Stimulated activated CD8-positive, alpha-beta memory T cell treated with anti-CD3 and anti-CD28 coated beads, Interleukin-12 subunit alpha, Interleukin-12 subunit beta, amount 100 ng/mL, for 24 hours (primary cell): ENCODE results near the gene MYOF.
"Not testable (repeated sequence)": the region's sequence is repeated elsewhere in the genome, so short reads cannot be mapped to it uniquely, and the experiment has no call there.

Experiments
- DNase-seq: peaks from one replicate; pipeline ENCODE4 v3.0.0-alpha.2; 2020; ENCODE audit errors: extremely low read depth

The MYOF gene

DNA sequence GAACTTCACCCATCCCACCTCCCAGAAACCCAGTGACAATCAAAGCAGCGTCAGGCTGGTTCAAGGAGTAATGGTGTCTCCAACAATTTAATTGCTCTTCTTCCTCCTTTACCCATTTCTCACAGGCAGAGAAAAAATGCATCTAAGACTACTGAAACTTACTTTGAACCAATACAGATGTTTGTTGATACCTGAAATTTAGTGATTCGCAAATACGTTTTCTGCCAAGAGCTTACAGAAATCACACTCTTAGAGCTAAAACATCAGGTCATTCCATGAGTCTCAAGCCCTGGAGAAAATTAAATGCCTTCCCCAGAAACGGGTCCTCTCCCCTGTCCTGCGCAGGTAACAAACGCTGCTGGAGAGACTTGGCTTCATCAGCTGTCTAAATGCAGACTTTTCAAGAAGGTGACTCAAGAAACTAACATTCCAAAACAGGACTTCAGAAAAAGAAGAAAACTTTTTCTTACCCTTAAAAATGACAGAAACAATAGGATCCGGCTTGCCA is 443 bp downstream of the MYOF start:
- DNase-seq: no peak

- no peak for DNase-seq
Measured at GRCh38 chr10:93478873-93479272, 3.3 kb downstream of the MYOF start.

- no peak for DNase-seq
Measured at GRCh38 chr10:93476756-93477155, 5.4 kb downstream of the MYOF start.

- DNase-seq: no peak
Measured at GRCh38 chr10:93475871-93476270, 6.3 kb downstream of the MYOF start.

- no peak for DNase-seq
Measured at GRCh38 chr10:93475227-93475626, 6.9 kb downstream of the MYOF start.

DNA sequence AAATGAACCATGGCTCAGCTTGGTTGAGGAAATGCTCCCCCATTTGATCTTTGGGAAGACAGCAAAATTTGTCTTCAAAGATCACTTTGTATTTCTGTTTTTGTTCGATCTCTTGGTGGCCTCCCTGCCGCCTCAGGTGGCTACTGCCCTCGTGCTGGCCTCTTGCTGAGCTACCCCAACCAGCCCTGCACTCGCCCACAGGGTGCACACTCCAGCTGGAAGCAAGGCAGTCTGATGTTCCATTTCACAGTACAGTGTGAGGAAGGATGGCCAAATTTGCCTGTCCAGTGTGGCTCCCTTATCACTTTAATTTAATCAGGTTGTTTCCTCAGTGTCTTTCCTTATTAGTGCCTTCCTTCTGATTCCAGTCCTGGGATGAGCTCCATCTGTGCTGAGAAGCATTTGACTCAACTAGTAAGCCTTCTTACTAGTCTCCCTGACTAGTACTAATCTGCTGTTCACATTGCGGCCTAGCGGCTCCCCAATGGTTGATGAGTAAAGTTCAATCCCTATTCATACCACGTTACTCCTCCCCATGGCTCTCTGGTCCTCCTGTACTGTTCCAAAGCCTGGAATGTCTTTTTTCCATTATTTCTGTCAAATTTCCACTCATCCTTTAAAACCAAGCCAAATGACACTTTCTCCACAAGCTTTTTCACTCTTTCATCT is 8.2 kb downstream of the MYOF start:
- no peak for DNase-seq

DNA sequence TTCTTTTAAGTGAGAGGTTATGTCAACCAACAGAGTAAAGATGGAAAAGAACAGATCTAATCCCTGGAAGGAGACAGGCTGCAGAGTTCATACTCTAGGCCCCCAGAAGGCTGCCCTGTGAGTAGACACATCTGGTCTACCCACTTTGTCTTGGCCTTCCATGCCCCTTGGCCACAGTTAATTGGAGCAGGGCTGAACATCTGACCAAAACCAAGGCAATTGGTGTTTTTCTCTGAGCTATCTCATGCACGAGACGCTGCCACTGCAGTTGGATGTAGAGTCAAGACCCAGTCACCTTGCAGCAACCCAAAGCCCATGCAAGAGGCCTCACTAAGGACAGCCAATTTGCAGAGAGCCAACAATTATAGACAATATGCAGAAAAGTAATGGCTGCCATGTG is 9.0 kb downstream of the MYOF start:
- no peak for DNase-seq

GRCh38 chr10:93471110-93471651 is 11.0 kb downstream of the MYOF start:
- no peak for DNase-seq

DNA sequence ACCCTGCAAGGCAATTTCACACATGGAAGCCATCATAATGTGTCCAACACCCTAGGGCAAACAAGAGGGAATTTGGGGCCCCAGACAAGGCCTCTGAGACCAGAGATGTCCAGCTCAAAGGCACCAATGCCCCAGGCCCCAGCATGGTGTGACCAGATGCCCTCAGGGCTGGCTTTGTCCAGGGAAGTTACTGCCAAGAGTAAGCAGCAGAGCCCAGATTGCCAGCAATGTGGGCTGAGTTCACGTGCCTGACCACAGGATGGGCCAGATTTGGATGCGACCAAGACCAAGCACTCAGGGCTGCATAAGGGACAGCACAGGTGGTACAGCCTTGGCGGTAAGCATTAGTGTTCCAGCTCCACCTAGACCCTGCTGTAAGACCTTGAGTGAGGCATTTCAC is 12.7 kb downstream of the MYOF start:
- no peak for DNase-seq

DNA sequence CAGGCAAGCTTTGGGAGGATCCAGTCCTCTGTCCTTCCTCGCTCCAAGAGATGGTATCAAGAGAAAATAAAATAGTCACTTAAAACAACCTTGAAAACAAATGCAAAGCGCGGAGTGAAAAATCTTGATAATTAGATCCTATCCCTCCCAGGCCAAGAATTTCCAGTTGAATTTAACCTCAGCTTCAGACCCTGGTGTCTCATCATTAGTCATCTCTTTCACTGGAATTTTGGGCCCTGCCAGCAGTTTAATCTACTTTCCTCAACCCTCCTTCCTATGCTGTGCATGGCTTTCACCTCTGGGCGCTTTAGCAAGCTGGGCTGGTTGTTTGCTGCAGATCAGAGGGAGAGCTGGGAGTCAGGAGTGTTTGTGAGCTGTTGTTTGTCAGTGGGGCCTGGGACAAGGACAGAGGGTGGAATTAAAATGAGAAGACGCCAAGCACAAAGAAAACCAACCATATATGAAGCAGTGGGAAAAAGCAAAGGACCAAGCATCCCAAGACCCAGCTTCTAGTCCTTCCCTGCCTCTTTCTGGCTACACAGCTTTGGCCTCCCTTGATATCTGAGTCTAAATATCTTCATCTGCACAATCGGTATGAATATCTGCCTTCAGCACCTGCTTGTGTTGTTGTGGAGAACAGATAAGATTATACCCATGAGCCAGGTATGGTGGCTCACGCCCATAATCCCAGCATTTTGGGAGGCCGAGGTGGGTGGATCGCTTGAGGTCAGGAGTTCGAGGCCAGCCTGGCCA is 13.5 kb downstream of the MYOF start:
- no peak for DNase-seq

DNA sequence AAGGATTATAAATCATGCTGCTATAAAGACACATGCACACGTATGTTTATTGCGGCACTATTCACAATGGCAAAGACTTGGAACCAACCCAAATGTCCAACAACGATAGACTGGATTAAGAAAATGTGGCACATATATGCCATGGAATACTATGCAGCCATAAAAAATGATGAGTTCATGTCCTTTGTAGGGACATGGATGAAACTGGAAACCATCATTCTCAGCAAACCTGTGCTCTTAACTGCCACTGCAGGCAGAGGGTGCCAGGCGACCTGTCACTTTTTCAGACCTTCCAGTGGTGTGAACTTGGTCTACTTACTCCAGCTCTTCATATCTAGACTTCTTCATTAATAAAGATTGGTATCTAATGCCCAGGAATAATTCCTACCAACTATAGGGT is 14.5 kb downstream of the MYOF start:
- not testable (repeated sequence) for DNase-seq

DNA sequence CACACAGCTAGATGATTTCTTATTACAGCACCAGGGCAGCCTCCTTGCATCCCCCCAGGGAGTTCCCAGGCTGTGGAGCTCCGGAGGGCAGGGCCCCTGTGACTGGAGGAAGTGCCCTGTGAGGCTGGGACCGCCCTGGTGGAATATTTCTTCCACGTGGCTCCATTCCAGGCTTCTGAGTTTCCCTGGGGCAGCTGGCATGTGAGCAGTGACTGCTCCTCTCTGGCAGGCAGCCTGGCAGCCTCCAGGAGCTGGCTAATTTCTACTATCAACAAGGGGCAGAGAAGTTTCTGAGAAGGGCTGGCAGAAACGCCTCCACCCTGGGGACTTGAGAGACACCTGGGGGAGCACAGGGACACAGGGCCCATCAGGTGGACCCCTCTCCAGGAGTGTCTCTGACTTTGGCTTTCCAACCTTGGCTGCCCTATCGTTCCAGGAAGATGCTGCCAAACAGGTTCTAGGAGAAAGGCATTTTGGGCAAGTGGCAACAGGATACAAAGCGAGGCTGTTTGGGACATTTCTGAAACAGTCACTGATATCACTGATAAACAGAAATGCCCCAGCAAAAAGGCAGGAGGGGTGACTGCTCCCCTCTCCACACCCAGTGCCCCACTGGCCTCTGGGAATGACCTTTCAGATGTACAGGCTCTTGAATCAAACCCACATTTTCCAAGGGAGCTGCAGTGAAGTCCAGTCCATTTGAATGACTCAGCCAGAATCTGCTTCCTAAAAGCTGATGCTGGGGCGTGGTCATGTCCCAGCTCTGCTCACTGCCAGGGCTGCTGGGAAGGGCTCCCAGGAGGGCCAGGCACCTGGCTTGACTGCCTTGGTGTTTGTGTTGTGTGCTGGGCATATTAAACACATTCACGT is 16.1 kb downstream of the MYOF start:
- DNase-seq: no peak

GRCh38 chr10:93464776-93465388 is 17.3 kb downstream of the MYOF start:
- DNase-seq: no peak

DNA sequence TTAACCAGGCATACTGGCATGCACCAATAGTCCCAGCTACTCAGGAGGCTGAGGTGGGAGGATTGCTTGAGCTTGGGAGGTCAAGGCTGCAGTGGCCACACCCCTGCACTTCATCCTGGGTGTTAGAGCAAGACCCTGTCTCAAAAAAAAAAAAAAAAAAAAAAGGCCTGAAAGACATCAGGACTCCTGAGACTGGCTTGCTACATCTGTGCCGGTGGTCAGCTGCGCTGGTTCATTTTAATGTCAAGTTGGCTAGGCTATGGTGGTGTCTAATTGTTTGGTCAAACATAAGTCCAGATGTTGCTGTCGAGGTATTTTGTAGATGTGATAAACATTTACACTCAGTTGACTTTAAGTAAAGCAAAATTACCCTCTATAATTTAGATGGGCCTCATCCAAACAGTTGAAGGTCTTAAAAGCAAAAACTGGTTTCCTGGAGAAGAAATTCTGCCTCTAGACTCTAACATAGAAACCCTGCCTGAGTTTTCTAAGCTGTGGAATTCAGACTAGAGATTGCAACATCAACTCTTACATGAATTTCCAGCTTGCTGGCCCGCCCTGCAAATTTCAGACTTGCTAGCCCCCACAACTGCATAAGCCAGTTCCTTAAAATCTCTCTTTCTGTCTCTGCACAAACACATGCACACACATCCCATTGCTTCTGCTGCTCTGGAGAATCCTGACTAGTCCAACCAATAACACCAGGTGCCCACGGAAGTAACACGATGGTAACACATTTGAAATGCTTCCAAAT is 18.2 kb downstream of the MYOF start:
- DNase-seq: no peak

DNA sequence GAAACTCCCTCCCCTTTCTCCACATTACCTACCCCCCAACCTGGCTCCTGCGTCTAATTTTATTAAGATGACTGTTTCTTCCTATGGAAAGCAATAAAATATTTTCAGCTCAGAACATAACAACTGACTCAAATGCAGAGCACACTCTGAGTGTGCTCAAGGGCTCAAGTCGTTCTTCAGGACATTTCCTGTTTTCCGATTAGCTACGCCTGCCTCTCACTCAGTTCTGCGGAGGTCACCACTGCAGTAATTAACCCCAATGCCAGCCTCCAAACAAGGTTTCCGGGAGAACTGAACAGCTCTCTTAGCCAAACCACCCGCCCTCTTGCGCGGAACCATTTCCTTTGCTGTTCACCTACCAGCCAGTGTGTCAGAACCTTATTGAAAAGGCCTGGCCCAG is 19.3 kb downstream of the MYOF start:
- DNase-seq: no peak

GRCh38 chr10:93462371-93462770 is 19.8 kb downstream of the MYOF start:
- DNase-seq: no peak

GRCh38 chr10:93461807-93462178 is 20.3 kb downstream of the MYOF start:
- no peak for DNase-seq

GRCh38 chr10:93461109-93461806 is 20.9 kb downstream of the MYOF start:
- DNase-seq: no peak

GRCh38 chr10:93459466-93459865 is 22.7 kb downstream of the MYOF start:
- no peak for DNase-seq

DNA sequence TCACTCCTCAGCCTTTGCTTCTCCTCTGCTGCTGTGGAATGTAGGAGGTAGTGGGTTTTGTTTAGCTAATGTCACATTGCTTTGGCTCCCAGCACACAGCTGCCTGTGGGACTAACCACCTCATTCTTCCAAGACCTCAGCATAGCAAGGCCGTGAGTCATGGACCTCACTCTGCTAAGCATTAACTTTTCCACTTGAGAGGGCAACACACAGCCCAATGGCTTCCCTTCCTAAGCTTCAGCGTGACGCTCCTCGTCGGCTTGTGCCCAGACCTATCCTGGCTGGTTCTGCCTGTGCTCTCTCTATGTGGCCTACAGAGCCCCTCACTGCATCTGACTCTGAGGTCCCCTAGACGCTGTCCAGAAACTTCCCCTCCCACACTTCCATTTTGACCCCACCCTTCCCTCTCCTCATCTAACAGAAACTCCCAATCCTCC is 23.3 kb downstream of the MYOF start:
- DNase-seq: no peak
